PC-3 (cell line): Measurements from ENCODE around the gene NUMA1.

Experiments used
- CTCF ChIP-seq: fragments of 300-600 bp; sonication (generic); conservative IDR thresholded peaks from 2 replicates; pipeline ENCODE4 v1.5.1; 2017; ENCODE audit warnings: antibody characterized with exemption, low read depth, mild to moderate bottlenecking, low read length
- EZH2 ChIP-seq: fragments of 300-600 bp; sonication (generic); IDR thresholded peaks from one replicate; pipeline ENCODE4 v1.6.1; 2017; ENCODE audit warnings: antibody characterized with exemption, mild to moderate bottlenecking, low read length; ENCODE audit not compliant: unreplicated experiment

- no peak for TF ChIP-seq CTCF
- TF ChIP-seq EZH2: no peak
Observed at GRCh38 chr11:72084965-72085364, 4.6 kb upstream of the NUMA1 start.
